ENCODE measurements around the gene CPSF4L. TPM values are rescaled to one million over a fixed set of nuclear protein-coding genes. Genes with fewer than 3 reads are reported as not detected.

The CPSF4L gene
- total and polyA plus RNA-seq, 2 donors (not counting 3 experiments of a cell fraction or from before 2014, with no cell fraction given), result not detected

- dilution Hi-C loops (cut with MboI; ENCODE audit: extremely low pct_ligation_motif_present, low sequenced_read_pairs) (no loop called here), intact Hi-C loops (cut with micrococcal nuclease) (no loop called here)
- ChIA-PET CTCF (interaction anchor here (1.1 to 7.4 kb wide), 6 partner anchors 8 to 693 kb away, joined by 3 to 73 read pairs (median 6); no protein-coding TSS in a partner anchor), POLR2A (no interaction called here)
- no peaks in the 10 kb centered on the region for H3K9me1 ChIP-seq (replicated peaks; ENCODE audit: control insufficient read depth, extremely low read depth, insufficient read depth, low read length)
- no peak overlapping the region for H3K4me3 ChIP-seq (replicated peaks in 1 of 3; ENCODE audit: insufficient read depth in 1 of 3, low read depth in 1 of 3, low read length in 3 of 3)
- TF ChIP-seq MYC (IDR thresholded peaks at IDR 0.05; ENCODE audit: low read depth, low read length), result no peak
- no peak for TF ChIP-seq POLR2AphosphoS5 (IDR thresholded peaks at IDR 0.05; ENCODE audit: insufficient read depth, low read depth, low read length)
- TF ChIP-seq, protein P1, sequence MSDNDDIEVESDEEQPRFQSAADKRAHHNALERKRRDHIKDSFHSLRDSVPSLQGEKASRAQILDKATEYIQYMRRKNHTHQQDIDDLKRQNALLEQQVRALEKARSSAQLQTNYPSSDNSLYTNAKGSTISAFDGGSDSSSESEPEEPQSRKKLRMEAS (IDR thresholded peaks at IDR 0.05; ENCODE audit: insufficient read depth, insufficient read length), result no peak
- TF ChIP-seq, protein P2, sequence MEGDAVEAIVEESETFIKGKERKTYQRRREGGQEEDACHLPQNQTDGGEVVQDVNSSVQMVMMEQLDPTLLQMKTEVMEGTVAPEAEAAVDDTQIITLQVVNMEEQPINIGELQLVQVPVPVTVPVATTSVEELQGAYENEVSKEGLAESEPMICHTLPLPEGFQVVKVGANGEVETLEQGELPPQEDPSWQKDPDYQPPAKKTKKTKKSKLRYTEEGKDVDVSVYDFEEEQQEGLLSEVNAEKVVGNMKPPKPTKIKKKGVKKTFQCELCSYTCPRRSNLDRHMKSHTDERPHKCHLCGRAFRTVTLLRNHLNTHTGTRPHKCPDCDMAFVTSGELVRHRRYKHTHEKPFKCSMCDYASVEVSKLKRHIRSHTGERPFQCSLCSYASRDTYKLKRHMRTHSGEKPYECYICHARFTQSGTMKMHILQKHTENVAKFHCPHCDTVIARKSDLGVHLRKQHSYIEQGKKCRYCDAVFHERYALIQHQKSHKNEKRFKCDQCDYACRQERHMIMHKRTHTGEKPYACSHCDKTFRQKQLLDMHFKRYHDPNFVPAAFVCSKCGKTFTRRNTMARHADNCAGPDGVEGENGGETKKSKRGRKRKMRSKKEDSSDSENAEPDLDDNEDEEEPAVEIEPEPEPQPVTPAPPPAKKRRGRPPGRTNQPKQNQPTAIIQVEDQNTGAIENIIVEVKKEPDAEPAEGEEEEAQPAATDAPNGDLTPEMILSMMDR (IDR thresholded peaks at IDR 0.05; ENCODE audit: extremely low read depth in 1 of 2, insufficient read depth in 1 of 2, low read depth in 1 of 2, low read length in 2 of 2), result no peak
- TF ChIP-seq FOS (IDR thresholded peaks at IDR 0.05; ENCODE audit: borderline replicate concordance, insufficient read depth, low read length), result no peak
- no peak for TF ChIP-seq GATA2 (IDR thresholded peaks at IDR 0.05; ENCODE audit: insufficient read depth, insufficient read length, low read depth, low read length)
- no peak for TF ChIP-seq JUN (IDR thresholded peaks at IDR 0.05; ENCODE audit: borderline replicate concordance, insufficient read depth, insufficient read length, low read depth)
- H3K27ac ChIP-seq (ENCODE audit: insufficient read depth, low read depth, low read length), result no peak overlapping the region
- no peak overlapping the region for H2AFZ ChIP-seq (ENCODE audit: low read depth, low read length)
- DNase-seq (ENCODE audit: low read depth, low spot score) (no peak), FAIRE-seq (no peak)
- H3K27me3 ChIP-seq (ENCODE audit: control insufficient read depth in 2 of 2, insufficient read depth in 2 of 2, low read length in 2 of 2), result no peaks in the 10 kb centered on the region
- H3K4me2 ChIP-seq (ENCODE audit: insufficient read depth, low read length), result no peak overlapping the region
- H4K20me1 ChIP-seq (replicated peaks; ENCODE audit: control insufficient read depth, extremely low read depth, insufficient read depth, low read length), result no peaks in the 10 kb centered on the region
- no peaks in the 10 kb centered on the region for H3K9me3 ChIP-seq (replicated peaks; ENCODE audit: control insufficient read depth, insufficient read depth, low read length)
- H3K9ac ChIP-seq (replicated peaks; ENCODE audit: extremely low read depth, insufficient read depth, low read length), result no peak overlapping the region
- H3K36me3 ChIP-seq (ENCODE audit: control insufficient read depth in 2 of 2, extremely low read depth in 1 of 2, insufficient read depth in 2 of 2, low read length in 2 of 2), result peaks cover 0 to 2% of the 10 kb centered on the region in 2 experiments
- H3K79me2 ChIP-seq (ENCODE audit: control insufficient read depth, insufficient read depth, low read length), result no peaks in the 10 kb centered on the region
- BruUV-seq (replicated peaks), result no TSS peak
- no peaks in the 10 kb centered on the region for H3K4me1 ChIP-seq (ENCODE audit: control insufficient read depth, extremely low read depth, insufficient read depth, low read length)
Observed at GRCh38 chr17:73249700-73250099, 12.0 kb downstream of the CPSF4L start.

Measured in endothelial cell of umbilical vein (primary cell).